Measurements from ENCODE around the gene NMU. TPM values are rescaled to one million over a fixed set of nuclear protein-coding genes. Genes with fewer than 3 reads are reported as not detected.
"Not testable (repeated sequence)": the region's sequence is repeated elsewhere in the genome, so short reads cannot be mapped to it uniquely, and the experiment has no call there.

Gene NMU
- total and polyA plus RNA-seq, 2 donors from 2014 or later, result 0.54 to 0.79 TPM

GRCh38 chr4:55598641-55599040 lies 37.5 kb downstream of the NMU start:
- Histone ChIP-seq H3K9me3 (ENCODE audit: control insufficient read depth in 2 of 3, insufficient read depth in 1 of 3, low read length in 3 of 3) (no peaks in the 10 kb centered on the region), H3K4me1 (ENCODE audit: control insufficient read depth in 2 of 3, insufficient read depth in 2 of 3, low read depth in 1 of 3, low read length in 3 of 3) (no peaks in the 10 kb centered on the region), H3K9ac (ENCODE audit: low read length in 3 of 3) (no peak overlapping the region), H3K4me3 (ENCODE audit: low read length in 3 of 3) (no peak overlapping the region), H3K27ac (ENCODE audit: low read depth in 2 of 2, low read length in 2 of 2) (no peak overlapping the region), H3K27me3 (ENCODE audit: control insufficient read depth, insufficient read depth, low read length) (no peaks in the 10 kb centered on the region), H3K36me3 (ENCODE audit: control insufficient read depth in 2 of 3, insufficient read depth in 3 of 3, low read length in 3 of 3) (no peaks in the 10 kb centered on the region)
- intact Hi-C loops (cut with DNase I), result no loop called here
- TF ChIP-seq CTCF (IDR thresholded peaks at IDR 0.05; ENCODE audit: borderline replicate concordance, extremely low read depth, insufficient read depth), result no peak
- DNase-seq, result no peak
- FAIRE-seq, result no peak

GRCh38 chr4:55592014-55592413 lies 44.1 kb downstream of the NMU start, which contains the start of gene PDCL2:
PDCL2 (minus strand) TSS chr4:55592245; CDS start chr4:55592109, 136 bp downstream.
- H3K27me3 ChIP-seq (ENCODE audit: control insufficient read depth, insufficient read depth, low read length), result no peaks in the 10 kb centered on the region
- intact Hi-C loops (cut with DNase I), result no loop called here
- FAIRE-seq, result no peak
- peak in 1 of 5 donors; percentile 9 for DNase-seq
- H3K36me3 ChIP-seq (ENCODE audit: control insufficient read depth in 2 of 3, insufficient read depth in 3 of 3, low read length in 3 of 3), result no peaks in the 10 kb centered on the region
- H3K9ac ChIP-seq (ENCODE audit: low read length in 3 of 3), result no peak within 1 kb of the TSS
- peaks cover 0 to 3% (median 0%) of the 10 kb centered on the region in 3 donors for H3K9me3 ChIP-seq (ENCODE audit: control insufficient read depth in 2 of 3, insufficient read depth in 1 of 3, low read length in 3 of 3)
- H3K4me3 ChIP-seq (ENCODE audit: low read length in 3 of 3), result no peak within 1 kb of the TSS
- TF ChIP-seq CTCF (IDR thresholded peaks at IDR 0.05; ENCODE audit: borderline replicate concordance, extremely low read depth, insufficient read depth), result no peak
- no peaks in the 10 kb centered on the region for H3K4me1 ChIP-seq (ENCODE audit: control insufficient read depth in 2 of 3, insufficient read depth in 2 of 3, low read depth in 1 of 3, low read length in 3 of 3)
- H3K27ac ChIP-seq (ENCODE audit: low read depth in 2 of 2, low read length in 2 of 2), result no peak within 1 kb of the TSS

GRCh38 chr4:55588160-55588559 lies 47.9 kb downstream of the NMU start:
- FAIRE-seq (no peak), DNase-seq (no peak)
- no peaks in the 10 kb centered on the region for H3K4me1 ChIP-seq (ENCODE audit: control insufficient read depth in 2 of 3, insufficient read depth in 2 of 3, low read depth in 1 of 3, low read length in 3 of 3)
- no peak overlapping the region for H3K27ac ChIP-seq (ENCODE audit: low read depth in 2 of 2, low read length in 2 of 2)
- TF ChIP-seq CTCF (IDR thresholded peaks at IDR 0.05; ENCODE audit: borderline replicate concordance, extremely low read depth, insufficient read depth), result no peak
- intact Hi-C loops (cut with DNase I), result no loop called here
- H3K9me3 ChIP-seq (ENCODE audit: control insufficient read depth in 2 of 3, insufficient read depth in 1 of 3, low read length in 3 of 3), result peaks cover 0 to 8% (median 0%) of the 10 kb centered on the region in 3 donors
- H3K27me3 ChIP-seq (ENCODE audit: control insufficient read depth, insufficient read depth, low read length), result no peaks in the 10 kb centered on the region
- H3K36me3 ChIP-seq (ENCODE audit: control insufficient read depth in 2 of 3, insufficient read depth in 3 of 3, low read length in 3 of 3), result no peaks in the 10 kb centered on the region
- H3K4me3 ChIP-seq (ENCODE audit: low read length in 3 of 3), result no peak overlapping the region
- H3K9ac ChIP-seq (ENCODE audit: low read length in 3 of 3), result no peak overlapping the region

GRCh38 chr4:55582773-55583172 lies 53.3 kb downstream of the NMU start:
- FAIRE-seq; H3K4me3 ChIP-seq (ENCODE audit: low read length in 3 of 3); H3K36me3 ChIP-seq (ENCODE audit: control insufficient read depth in 2 of 3, insufficient read depth in 3 of 3, low read length in 3 of 3); H3K9me3 ChIP-seq (ENCODE audit: control insufficient read depth in 2 of 3, insufficient read depth in 1 of 3, low read length in 3 of 3); H3K27me3 ChIP-seq (ENCODE audit: control insufficient read depth, insufficient read depth, low read length); H3K27ac ChIP-seq (ENCODE audit: low read depth in 2 of 2, low read length in 2 of 2); DNase-seq; H3K9ac ChIP-seq (ENCODE audit: low read length in 3 of 3); H3K4me1 ChIP-seq (ENCODE audit: control insufficient read depth in 2 of 3, insufficient read depth in 2 of 3, low read depth in 1 of 3, low read length in 3 of 3); intact Hi-C loops (cut with DNase I): not testable (repeated sequence)

Data from kidney (tissue), 14 donors.